ENCODE results near the gene CDK5. TPM values are rescaled to one million over a fixed set of nuclear protein-coding genes. Genes with fewer than 3 reads are reported as not detected.
A peak's percentile ranks its signal among the peaks of the same experiment; 100 is the strongest.
"Not testable (repeated sequence)": the region's sequence is repeated elsewhere in the genome, so short reads cannot be mapped to it uniquely, and the experiment has no call there.

CDK5 gene
- total RNA-seq, 1 donor from 2014 or later = 6.4 TPM

GRCh38 chr7:151033864-151034249 is 23.8 kb downstream of the CDK5 start:
- no peak for DNase-seq

DNA sequence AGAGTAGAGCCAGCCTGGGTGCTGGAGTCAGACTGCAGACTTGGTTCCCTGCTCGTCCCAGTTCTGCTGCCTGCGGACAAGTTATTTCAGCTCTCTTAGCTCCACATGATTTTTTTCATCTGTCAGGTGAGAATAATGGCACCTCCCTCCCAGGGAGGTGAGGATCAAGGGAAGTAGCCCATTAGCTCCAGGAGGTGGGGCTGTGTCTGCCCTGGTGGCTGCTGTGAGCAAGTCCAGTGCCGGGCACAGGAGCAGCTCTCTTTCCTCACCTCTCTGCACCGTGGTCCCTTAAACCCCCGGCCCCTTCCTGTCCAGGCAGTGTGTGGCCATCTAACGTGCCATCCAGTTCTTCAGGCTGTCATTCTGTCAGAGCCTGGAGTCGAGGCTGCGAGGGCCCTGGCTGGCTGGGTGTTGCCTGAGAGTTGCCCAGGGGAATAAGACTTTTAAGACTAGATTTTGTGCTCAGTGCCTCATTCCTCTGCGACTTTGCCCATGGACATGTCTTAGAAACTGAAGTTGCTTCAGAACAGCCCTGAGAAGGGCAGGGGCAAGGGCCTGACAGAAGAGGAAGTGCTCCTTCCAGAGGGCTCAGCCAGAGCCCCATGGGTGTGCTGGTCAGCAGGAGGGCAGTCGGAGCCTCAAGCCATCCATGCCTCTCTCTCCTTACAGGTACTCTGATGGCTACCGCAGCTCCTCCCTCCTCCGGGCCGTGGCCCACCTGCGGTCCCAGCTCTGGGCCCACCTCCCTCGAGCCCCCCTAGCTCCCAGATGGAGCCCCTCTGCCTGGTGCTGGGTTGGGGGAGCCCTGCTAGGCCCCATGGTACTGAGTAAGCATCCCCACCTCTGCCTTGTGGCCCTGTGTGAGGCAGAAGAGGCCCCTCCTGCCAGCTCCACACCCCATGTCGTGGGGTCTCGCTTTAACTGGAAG is 24.5 kb downstream of the CDK5 start:
- no peak for DNase-seq

- DNase-seq = no peak
Observed at GRCh38 chr7:151031011-151031410, 26.7 kb downstream of the CDK5 start.

DNA sequence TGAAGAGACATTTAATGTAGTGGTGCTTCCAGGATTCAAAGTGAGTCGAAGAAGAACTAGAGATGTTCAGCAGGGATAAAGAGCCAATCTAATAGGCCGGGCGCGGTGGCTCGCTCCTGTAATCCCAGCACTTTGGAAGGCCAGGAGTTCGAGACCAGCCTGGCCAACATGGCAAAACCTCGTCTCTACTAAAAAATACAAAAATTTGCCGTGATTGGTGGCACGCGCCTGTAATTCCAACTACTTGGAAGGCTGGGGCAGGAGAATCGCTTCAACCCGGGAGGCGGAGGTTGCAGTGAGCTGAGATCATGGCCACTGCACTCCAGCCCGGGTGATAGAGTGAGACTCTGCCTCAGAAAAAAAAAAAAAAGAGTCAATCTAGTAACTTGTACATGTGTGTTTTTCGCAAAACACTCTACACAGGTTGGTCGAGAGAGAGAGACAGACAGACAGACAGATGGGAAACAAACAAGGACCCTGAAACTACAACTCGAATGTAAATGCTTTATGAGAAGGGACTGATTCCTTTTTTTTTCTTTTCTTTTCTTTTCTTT is 28.7 kb downstream of the CDK5 start:
- DNase-seq = no peak

DNA sequence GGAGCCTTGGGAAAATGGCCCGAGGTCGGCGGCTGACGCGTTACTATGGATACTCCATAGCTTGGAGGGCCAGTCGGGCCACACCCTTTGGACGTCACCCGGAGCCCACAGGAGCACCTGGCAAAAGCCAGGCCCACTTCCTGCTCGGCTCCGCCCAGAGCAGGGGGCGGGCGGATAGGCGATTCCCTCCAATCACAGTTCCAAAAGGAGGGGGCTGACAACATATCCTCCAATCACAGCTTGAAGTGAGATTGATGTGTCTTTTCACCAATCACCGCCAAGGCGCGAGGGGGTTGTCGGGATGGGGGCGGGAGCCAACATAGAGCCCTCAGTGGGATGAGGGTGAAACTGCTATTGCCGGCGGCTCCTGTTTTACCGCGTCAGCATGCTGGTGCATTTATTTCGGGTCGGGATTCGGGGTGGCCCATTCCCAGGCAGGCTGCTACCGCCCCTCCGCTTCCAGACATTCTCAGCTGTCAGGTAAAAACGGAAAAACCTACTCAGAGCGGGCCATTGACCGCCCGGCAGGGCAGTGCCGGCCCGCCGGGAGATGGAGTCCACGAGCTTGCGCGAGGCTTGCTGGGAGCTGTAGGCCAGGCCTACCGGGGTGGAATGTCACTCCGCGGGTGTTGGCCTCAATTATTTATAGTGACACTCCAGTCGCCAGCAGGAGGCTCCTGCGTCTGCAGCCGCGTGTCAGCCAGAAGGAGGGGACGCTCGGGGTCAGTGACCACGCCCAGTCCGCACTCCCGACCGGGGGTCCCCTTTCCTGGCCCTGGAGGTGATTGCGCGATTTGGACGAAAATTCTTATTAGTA is 29.4 kb downstream of the CDK5 start, which contains the start of gene ABCB8:
TSS of gene ABCB8 (plus strand) at position 320 of the 817 bp plus-strand sequence. CDS start at position 386, 66 bp downstream.
- DNase-seq = peak; percentile 99

GRCh38 chr7:151027728-151028130 is 30.0 kb downstream of the CDK5 start:
- not testable (repeated sequence) for DNase-seq

- not testable (repeated sequence) for DNase-seq
Observed at GRCh38 chr7:151026771-151027727, 30.6 kb downstream of the CDK5 start.

DNA sequence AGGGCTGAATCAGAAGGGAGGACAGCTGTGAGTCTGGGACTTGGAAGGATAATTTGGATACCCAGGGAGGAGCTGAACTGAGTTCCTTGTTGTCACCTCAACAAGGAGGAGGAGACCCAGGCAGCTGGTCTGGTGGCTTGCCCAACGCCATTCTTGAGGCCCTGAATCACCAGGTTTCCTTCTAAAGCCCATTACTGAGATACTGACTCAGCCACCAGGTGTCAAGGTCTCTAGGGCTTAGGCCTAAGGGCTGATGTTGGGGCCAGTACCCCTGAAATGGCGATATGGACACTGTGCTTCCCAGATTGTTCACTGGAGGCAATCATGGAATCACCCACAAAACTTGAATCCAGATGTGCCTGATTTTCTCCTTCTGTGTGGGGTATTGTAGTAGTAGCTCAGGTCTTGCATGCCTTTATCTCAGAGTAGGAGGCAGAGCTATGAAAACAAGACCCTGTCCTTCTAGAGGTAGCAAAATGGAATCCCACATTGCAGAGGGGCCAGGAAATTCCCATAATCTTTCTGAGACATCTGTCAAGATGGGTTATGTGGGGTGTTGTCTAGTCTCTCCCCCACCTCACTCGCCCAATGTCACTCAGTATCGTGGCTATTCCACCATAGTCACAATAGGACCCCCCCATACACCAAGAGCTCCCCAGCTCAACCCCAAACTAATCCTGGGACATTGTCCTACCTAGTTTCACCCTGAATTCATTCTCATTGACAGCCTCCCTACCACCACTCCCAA is 31.6 kb downstream of the CDK5 start:
- no peak for DNase-seq

GRCh38 chr7:151024435-151025056 is 33.2 kb downstream of the CDK5 start, which contains the start of gene ATG9B:
Gene ATG9B (minus strand): TSS chr7:151024494. CDS start chr7:151024423, 71 bp downstream.
- DNase-seq = no peak

DNA sequence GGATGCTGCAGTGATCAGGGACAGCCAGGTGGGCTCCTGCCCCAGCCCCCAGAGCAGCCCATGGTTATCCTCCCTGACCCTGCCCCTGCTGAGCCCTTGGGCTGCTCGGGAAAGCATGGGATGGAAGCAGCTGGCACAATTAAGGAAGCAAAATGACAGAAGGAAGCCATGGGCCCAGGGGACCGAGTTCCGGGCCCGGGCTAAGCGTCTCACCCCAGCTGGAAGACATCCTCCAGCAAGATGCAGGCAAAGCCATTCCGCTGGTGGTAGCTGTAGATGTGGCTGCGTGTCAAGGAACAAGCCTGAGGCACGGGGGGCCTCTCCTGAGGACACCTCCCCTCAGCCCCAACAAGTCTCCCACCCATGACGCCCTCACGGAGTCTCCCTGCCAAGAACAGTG is 34.5 kb downstream of the CDK5 start:
- no peak for DNase-seq

DNA sequence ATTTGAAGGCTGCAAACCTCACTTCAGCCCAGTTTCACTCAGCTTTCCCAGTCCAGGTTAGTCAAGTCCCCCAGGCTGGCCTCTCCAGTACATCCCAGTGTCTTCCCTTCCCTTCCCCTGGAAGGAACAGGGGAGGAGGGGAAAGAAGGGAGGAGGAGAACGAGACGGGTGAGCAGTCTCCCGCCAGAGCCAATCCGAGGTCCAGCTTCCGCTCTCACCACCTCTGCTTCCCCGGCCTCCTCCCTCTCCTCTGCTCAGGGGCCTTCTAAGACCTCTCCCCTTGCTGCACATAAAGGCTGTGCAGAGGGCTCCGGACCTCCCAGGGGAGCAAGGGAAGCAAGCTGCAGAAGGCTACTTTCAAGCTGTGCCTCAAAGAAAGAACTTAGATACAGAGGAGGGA is 37.5 kb downstream of the CDK5 start:
- no peak for DNase-seq

- no peak for DNase-seq
Observed at GRCh38 chr7:151019130-151019447, 38.6 kb downstream of the CDK5 start.

GRCh38 chr7:151018421-151019129 is 39.1 kb downstream of the CDK5 start:
- no peak for DNase-seq

DNA sequence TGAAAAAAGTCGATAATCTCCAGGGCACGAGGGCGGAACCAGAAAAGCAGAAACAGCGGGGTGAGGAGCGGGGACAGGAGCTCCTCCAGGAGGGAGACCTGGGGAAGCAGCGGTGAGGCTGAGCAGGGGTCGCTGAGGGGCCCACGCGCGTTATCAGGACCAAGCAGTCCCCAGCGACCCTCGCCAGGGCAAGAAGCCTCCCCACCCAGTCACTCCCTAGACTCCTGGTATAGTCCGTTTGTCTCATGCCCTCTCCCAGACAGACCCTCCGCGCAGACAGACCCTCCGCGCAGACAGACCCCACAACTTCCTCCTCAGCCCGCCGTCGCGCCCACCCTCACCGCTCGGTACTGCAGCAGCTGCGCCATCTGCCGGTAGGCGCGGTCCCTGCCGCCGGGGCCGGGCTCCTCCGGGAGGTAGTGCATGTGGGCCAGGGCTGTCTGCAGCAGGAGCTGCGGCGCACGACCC is 39.7 kb downstream of the CDK5 start:
- peak; percentile 25 for DNase-seq

DNA sequence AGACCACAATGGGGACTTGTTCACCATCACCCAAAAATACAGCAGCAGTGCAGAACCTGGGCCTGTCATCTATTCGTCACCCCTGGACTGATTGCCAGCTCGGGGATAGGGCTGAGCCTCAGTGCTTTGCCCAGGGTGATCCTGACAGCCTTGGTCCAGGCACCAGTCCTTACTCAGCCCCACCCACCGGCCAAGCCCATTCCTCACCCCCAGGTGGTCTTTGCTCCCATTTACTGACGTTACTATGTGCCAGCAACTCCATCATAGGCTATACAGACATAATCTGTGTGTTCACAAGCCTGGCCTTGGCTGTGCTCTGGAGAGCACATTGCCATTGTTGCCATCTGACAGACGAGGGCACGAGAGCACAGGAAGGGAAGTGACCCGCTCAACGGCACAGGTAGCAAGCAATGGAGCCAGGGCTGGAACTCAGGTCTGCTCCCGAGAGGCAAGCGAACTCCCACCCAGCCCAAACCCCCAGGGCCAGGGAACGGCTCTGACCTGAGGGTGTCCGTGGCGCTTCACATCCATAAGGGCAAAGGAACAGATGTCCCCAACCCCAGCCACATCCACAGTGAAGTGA is 40.2 kb downstream of the CDK5 start:
- DNase-seq = no peak

GRCh38 chr7:151016942-151017341 is 40.8 kb downstream of the CDK5 start:
- no peak for DNase-seq

DNA sequence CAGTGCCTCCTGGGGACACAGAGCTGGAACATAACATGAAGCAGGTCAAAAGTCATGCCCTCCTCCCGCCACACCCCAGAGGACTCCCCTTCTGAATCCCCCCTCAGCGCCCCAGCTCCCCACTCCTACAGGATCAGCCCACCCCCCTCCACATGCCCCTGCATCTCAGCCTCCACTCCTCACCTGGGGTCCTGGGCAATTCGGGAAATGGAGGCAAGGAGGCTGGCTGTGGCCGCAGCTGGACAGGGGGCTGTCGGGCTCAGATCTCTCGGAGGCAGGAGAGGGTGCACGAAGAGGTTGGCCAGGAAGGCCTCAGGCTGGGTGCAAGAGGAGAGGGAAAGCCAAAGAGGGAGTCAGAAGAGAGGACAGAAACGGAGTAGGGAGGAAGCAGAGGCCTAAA is 41.2 kb downstream of the CDK5 start:
- no peak for DNase-seq

DNA sequence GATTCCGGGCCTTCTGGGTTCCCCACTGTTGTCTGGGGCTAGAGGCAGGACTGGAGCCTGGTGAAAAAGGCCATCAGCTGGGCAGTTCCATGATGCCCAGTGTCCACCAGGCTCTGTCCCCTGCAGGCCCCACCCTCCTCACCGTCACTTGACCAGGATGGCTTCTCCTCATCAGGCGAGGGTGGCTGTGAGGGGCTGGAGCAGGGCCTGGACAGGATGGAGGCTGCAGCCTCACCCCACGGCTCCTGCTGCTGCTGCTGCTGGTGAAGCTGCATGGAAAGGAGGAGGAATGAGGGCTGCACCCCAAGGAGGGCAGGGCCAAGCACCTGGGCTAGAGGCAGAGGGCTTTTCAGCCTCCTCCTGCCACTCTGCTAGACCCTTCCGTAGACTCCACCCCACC is 41.7 kb downstream of the CDK5 start:
- DNase-seq = no peak

DNA sequence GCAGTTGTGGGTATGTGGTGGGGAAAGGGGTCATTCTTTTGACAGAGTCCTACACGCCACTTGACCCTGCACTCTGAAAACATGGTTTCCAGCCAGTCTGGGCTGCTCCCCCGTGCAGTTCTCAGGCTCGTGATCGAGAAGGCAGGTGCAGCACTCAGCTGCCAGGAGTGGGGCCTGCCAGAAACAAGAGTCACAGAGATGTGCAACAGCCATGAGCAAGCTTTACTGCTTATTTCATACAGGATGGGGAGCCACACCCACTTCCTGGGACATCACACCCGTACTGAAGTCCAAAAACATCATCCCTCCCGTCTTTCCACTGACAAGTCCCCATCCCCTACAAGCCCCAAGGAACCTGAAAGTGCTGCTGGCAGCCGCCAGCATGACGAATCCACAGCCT is 42.7 kb downstream of the CDK5 start:
- no peak for DNase-seq
